ENCODE measurements around the gene PTGIS.

PTGIS gene

GRCh38 chr20:49578436-49578835, 10.5 kb upstream of the PTGIS start:
- Histone ChIP-seq H3K79me1 (ENCODE audit: low read length) (no peaks in the 10 kb centered on the region), H3K4me3 (ENCODE audit: low read length) (no peak overlapping the region), H4K8ac (ENCODE audit: low read depth, low read length) (no peak overlapping the region), H3K23ac (ENCODE audit: low read length) (no peak overlapping the region), H3K4me2 (ENCODE audit: low read length) (no peak overlapping the region), H3K27me3 (ENCODE audit: insufficient read depth, low read length, poor library complexity) (no peaks in the 10 kb centered on the region), H2BK120ac (ENCODE audit: low read depth, low read length) (no peak overlapping the region), H4K5ac (ENCODE audit: low read length) (no peak overlapping the region), H3K18ac (ENCODE audit: low read length) (no peak overlapping the region), H3K27ac (ENCODE audit: low read depth, low read length) (no peak overlapping the region), H3K56ac (ENCODE audit: low read length) (no peak overlapping the region), H3K9ac (ENCODE audit: low read length) (no peak overlapping the region), H2AK5ac (ENCODE audit: low read length) (no peak overlapping the region), H3K4ac (ENCODE audit: low read depth, low read length) (no peak overlapping the region), H3K79me2 (ENCODE audit: control insufficient read depth, insufficient read depth, low read length) (no peaks in the 10 kb centered on the region), H2BK5ac (ENCODE audit: low read length) (no peak overlapping the region), H2BK15ac (replicated peaks; ENCODE audit: low read depth) (no peak overlapping the region), H3K36me3 (ENCODE audit: control insufficient read depth, insufficient read depth, low read length) (no peaks in the 10 kb centered on the region), H3K4me1 (ENCODE audit: control insufficient read depth, low read depth, low read length) (no peaks in the 10 kb centered on the region)
- no peak for DNase-seq
- no CpG with 5 or more reads among the region's 4 CpGs for WGBS (ENCODE audit: extremely low coverage, insufficient coverage, low lambda C conversion rate)

- Histone ChIP-seq H3K27ac (ENCODE audit: low read depth, low read length) (no peak overlapping the region), H4K5ac (ENCODE audit: low read length) (no peak overlapping the region), H2BK120ac (ENCODE audit: low read depth, low read length) (no peak overlapping the region), H2AK5ac (ENCODE audit: low read length) (no peak overlapping the region), H3K4me1 (ENCODE audit: control insufficient read depth, low read depth, low read length) (peaks cover 3% of the 10 kb centered on the region), H3K79me1 (ENCODE audit: low read length) (no peaks in the 10 kb centered on the region), H2BK5ac (ENCODE audit: low read length) (no peak overlapping the region), H3K9ac (ENCODE audit: low read length) (no peak overlapping the region), H3K56ac (ENCODE audit: low read length) (no peak overlapping the region), H4K8ac (ENCODE audit: low read depth, low read length) (no peak overlapping the region), H3K4ac (ENCODE audit: low read depth, low read length) (no peak overlapping the region), H3K79me2 (ENCODE audit: control insufficient read depth, insufficient read depth, low read length) (no peaks in the 10 kb centered on the region), H3K23ac (ENCODE audit: low read length) (no peak overlapping the region), H3K4me3 (ENCODE audit: low read length) (no peak overlapping the region), H3K27me3 (ENCODE audit: insufficient read depth, low read length, poor library complexity) (no peaks in the 10 kb centered on the region), H3K4me2 (ENCODE audit: low read length) (no peak overlapping the region), H3K18ac (ENCODE audit: low read length) (no peak overlapping the region), H2BK15ac (replicated peaks; ENCODE audit: low read depth) (no peak overlapping the region), H3K36me3 (ENCODE audit: control insufficient read depth, insufficient read depth, low read length) (no peaks in the 10 kb centered on the region)
- no peak for DNase-seq
- no CpG with 5 or more reads among the region's 5 CpGs for WGBS (ENCODE audit: extremely low coverage, insufficient coverage, low lambda C conversion rate)
Observed at GRCh38 chr20:49575551-49576060, 7.7 kb upstream of the PTGIS start.

- Histone ChIP-seq H2BK5ac (ENCODE audit: low read length) (no peak overlapping the region), H2BK15ac (replicated peaks; ENCODE audit: low read depth) (no peak overlapping the region), H2AK5ac (ENCODE audit: low read length) (no peak overlapping the region), H3K56ac (ENCODE audit: low read length) (no peak overlapping the region), H3K36me3 (ENCODE audit: control insufficient read depth, insufficient read depth, low read length) (no peaks in the 10 kb centered on the region), H3K79me2 (ENCODE audit: control insufficient read depth, insufficient read depth, low read length) (no peaks in the 10 kb centered on the region), H3K4me2 (ENCODE audit: low read length) (no peak overlapping the region), H3K9ac (ENCODE audit: low read length) (no peak overlapping the region), H3K27ac (ENCODE audit: low read depth, low read length) (no peak overlapping the region), H4K8ac (ENCODE audit: low read depth, low read length) (no peak overlapping the region), H3K4me1 (ENCODE audit: control insufficient read depth, low read depth, low read length) (peaks cover 8% of the 10 kb centered on the region), H3K18ac (ENCODE audit: low read length) (no peak overlapping the region), H3K4ac (ENCODE audit: low read depth, low read length) (no peak overlapping the region), H4K5ac (ENCODE audit: low read length) (no peak overlapping the region), H3K4me3 (ENCODE audit: low read length) (no peak overlapping the region), H3K79me1 (ENCODE audit: low read length) (no peaks in the 10 kb centered on the region), H3K23ac (ENCODE audit: low read length) (no peak overlapping the region), H3K27me3 (ENCODE audit: insufficient read depth, low read length, poor library complexity) (no peaks in the 10 kb centered on the region), H2BK120ac (ENCODE audit: low read depth, low read length) (no peak overlapping the region)
- DNase-seq = no peak
- WGBS (ENCODE audit: extremely low coverage, insufficient coverage, low lambda C conversion rate) = no CpG with 5 or more reads among the region's 8 CpGs
Observed at GRCh38 chr20:49573900-49574416, 6.0 kb upstream of the PTGIS start.

- Histone ChIP-seq H3K4me1 (ENCODE audit: control insufficient read depth, low read depth, low read length) (peaks cover 12% of the 10 kb centered on the region), H3K79me1 (ENCODE audit: low read length) (no peaks in the 10 kb centered on the region), H4K5ac (ENCODE audit: low read length) (peak overlapping the region; percentile 68), H3K56ac (ENCODE audit: low read length) (peak overlapping the region; percentile 76), H3K4ac (ENCODE audit: low read depth, low read length) (no peak overlapping the region), H3K9ac (ENCODE audit: low read length) (no peak overlapping the region), H4K8ac (ENCODE audit: low read depth, low read length) (no peak overlapping the region), H3K18ac (ENCODE audit: low read length) (no peak overlapping the region), H3K4me2 (ENCODE audit: low read length) (no peak overlapping the region), H3K79me2 (ENCODE audit: control insufficient read depth, insufficient read depth, low read length) (no peaks in the 10 kb centered on the region), H2BK120ac (ENCODE audit: low read depth, low read length) (no peak overlapping the region), H2BK15ac (replicated peaks; ENCODE audit: low read depth) (no peak overlapping the region), H3K36me3 (ENCODE audit: control insufficient read depth, insufficient read depth, low read length) (no peaks in the 10 kb centered on the region), H3K27ac (ENCODE audit: low read depth, low read length) (no peak overlapping the region), H2AK5ac (ENCODE audit: low read length) (no peak overlapping the region), H3K4me3 (ENCODE audit: low read length) (no peak overlapping the region), H2BK5ac (ENCODE audit: low read length) (no peak overlapping the region), H3K27me3 (ENCODE audit: insufficient read depth, low read length, poor library complexity) (no peaks in the 10 kb centered on the region), H3K23ac (ENCODE audit: low read length) (no peak overlapping the region)
- WGBS (ENCODE audit: extremely low coverage, insufficient coverage, low lambda C conversion rate) = no CpG with 5 or more reads among the region's 6 CpGs
- DNase-seq = peak; percentile 59
Observed at GRCh38 chr20:49572857-49573256, 4.9 kb upstream of the PTGIS start.

- no peak overlapping the region for H2BK15ac ChIP-seq (replicated peaks; ENCODE audit: low read depth)
- WGBS (ENCODE audit: extremely low coverage, insufficient coverage, low lambda C conversion rate) = no CpG with 5 or more reads among the region's 2 CpGs
- no peaks in the 10 kb centered on the region for H3K27me3 ChIP-seq (ENCODE audit: insufficient read depth, low read length, poor library complexity)
Observed at GRCh38 chr20:49571553-49571835, 3.6 kb upstream of the PTGIS start.

GRCh38 chr20:49570828-49571552, 3.1 kb upstream of the PTGIS start:
- Histone ChIP-seq H3K4ac (ENCODE audit: low read depth, low read length) (no peak overlapping the region), H3K27ac (ENCODE audit: low read depth, low read length) (no peak overlapping the region), H2AK5ac (ENCODE audit: low read length) (no peak overlapping the region), H2BK120ac (ENCODE audit: low read depth, low read length) (peak overlapping the region; percentile 29), H3K4me2 (ENCODE audit: low read length) (no peak overlapping the region), H3K36me3 (ENCODE audit: control insufficient read depth, insufficient read depth, low read length) (no peaks in the 10 kb centered on the region), H3K9ac (ENCODE audit: low read length) (no peak overlapping the region), H3K79me2 (ENCODE audit: control insufficient read depth, insufficient read depth, low read length) (peaks cover 7% of the 10 kb centered on the region), H3K23ac (ENCODE audit: low read length) (no peak overlapping the region), H2BK5ac (ENCODE audit: low read length) (no peak overlapping the region), H3K27me3 (ENCODE audit: insufficient read depth, low read length, poor library complexity) (no peaks in the 10 kb centered on the region), H2BK15ac (replicated peaks; ENCODE audit: low read depth) (no peak overlapping the region), H3K56ac (ENCODE audit: low read length) (no peak overlapping the region), H3K4me1 (ENCODE audit: control insufficient read depth, low read depth, low read length) (peaks cover 12% of the 10 kb centered on the region), H3K18ac (ENCODE audit: low read length) (no peak overlapping the region), H4K5ac (ENCODE audit: low read length) (no peak overlapping the region), H3K4me3 (ENCODE audit: low read length) (no peak overlapping the region), H3K79me1 (ENCODE audit: low read length) (peaks cover 2% of the 10 kb centered on the region), H4K8ac (ENCODE audit: low read depth, low read length) (no peak overlapping the region)
- no peak for DNase-seq
- WGBS (ENCODE audit: extremely low coverage, insufficient coverage, low lambda C conversion rate) = no CpG with 5 or more reads among the region's 11 CpGs

More at GRCh38 chr20:49571553-49571835, 3.6 kb upstream of the PTGIS start:
- Histone ChIP-seq H2BK5ac (ENCODE audit: low read length) (no peak overlapping the region), H4K5ac (ENCODE audit: low read length) (no peak overlapping the region), H3K23ac (ENCODE audit: low read length) (no peak overlapping the region), H3K27ac (ENCODE audit: low read depth, low read length) (no peak overlapping the region), H3K18ac (ENCODE audit: low read length) (no peak overlapping the region), H3K36me3 (ENCODE audit: control insufficient read depth, insufficient read depth, low read length) (no peaks in the 10 kb centered on the region), H3K9ac (ENCODE audit: low read length) (no peak overlapping the region), H4K8ac (ENCODE audit: low read depth, low read length) (no peak overlapping the region), H3K4ac (ENCODE audit: low read depth, low read length) (no peak overlapping the region), H2AK5ac (ENCODE audit: low read length) (no peak overlapping the region), H3K4me2 (ENCODE audit: low read length) (no peak overlapping the region), H3K79me1 (ENCODE audit: low read length) (peaks cover 2% of the 10 kb centered on the region), H3K79me2 (ENCODE audit: control insufficient read depth, insufficient read depth, low read length) (peaks cover 7% of the 10 kb centered on the region), H3K4me1 (ENCODE audit: control insufficient read depth, low read depth, low read length) (peaks cover 12% of the 10 kb centered on the region), H3K56ac (ENCODE audit: low read length) (no peak overlapping the region), H2BK120ac (ENCODE audit: low read depth, low read length) (no peak overlapping the region), H3K4me3 (ENCODE audit: low read length) (no peak overlapping the region)
- no peak for DNase-seq

Measured in mesendoderm (in vitro differentiated cells).